Measurements from ENCODE around the gene TRIM22. TPM values are rescaled to one million over a fixed set of nuclear protein-coding genes. Genes with fewer than 3 reads are reported as not detected.

TRIM22 gene
- total RNA-seq, 1 donor from 2014 or later: 167 TPM

- no peak overlapping the region for H3K4me3 Mint-ChIP-seq (ENCODE audit: unreplicated experiment)
- no peak overlapping the region for H3K27ac ChIP-seq (ENCODE audit: low read depth, low read length)
- DNase-seq (ENCODE audit: low read depth) (no peak), FAIRE-seq (no peak)
- no peak overlapping the region for H3K27ac Mint-ChIP-seq (ENCODE audit: unreplicated experiment)
- H3K9me3 Mint-ChIP-seq (ENCODE audit: unreplicated experiment): no peaks in the 10 kb centered on the region
- no peak for TF ChIP-seq EZH2 (IDR thresholded peaks at IDR 0.05; ENCODE audit: insufficient read depth, low read length)
- no peak for TF ChIP-seq CTCF (IDR thresholded peaks at IDR 0.05; ENCODE audit: insufficient read depth, low read depth, low read length)
- H3K79me2 ChIP-seq (ENCODE audit: insufficient read depth, low read length): no peaks in the 10 kb centered on the region
- H3K4me1 Mint-ChIP-seq (ENCODE audit: low read depth, unreplicated experiment): peaks cover 18% of the 10 kb centered on the region
- H3K9ac ChIP-seq (ENCODE audit: low read length): no peak overlapping the region
- H3K4me1 ChIP-seq (ENCODE audit: insufficient read depth, low read length): no peaks in the 10 kb centered on the region
- no peak overlapping the region for H2AFZ ChIP-seq (ENCODE audit: low read depth, low read length)
- no peak overlapping the region for H3K4me3 ChIP-seq (ENCODE audit: insufficient read depth, low read depth, low read length)
- H3K36me3 Mint-ChIP-seq (ENCODE audit: low read depth, unreplicated experiment): no peaks in the 10 kb centered on the region
- no peaks in the 10 kb centered on the region for H3K27me3 ChIP-seq (ENCODE audit: insufficient read depth, low read length)
- no peaks in the 10 kb centered on the region for H4K20me1 ChIP-seq (ENCODE audit: insufficient read depth, low read length)
- H3K27me3 Mint-ChIP-seq (ENCODE audit: low read depth, unreplicated experiment): no peaks in the 10 kb centered on the region
- H3K9me3 ChIP-seq (ENCODE audit: insufficient read depth, low read depth, low read length): no peaks in the 10 kb centered on the region
- no peak overlapping the region for H3K4me2 ChIP-seq (ENCODE audit: low read length)
- H3K36me3 ChIP-seq (ENCODE audit: insufficient read depth, low read length): no peaks in the 10 kb centered on the region
Measured at GRCh38 chr11:5738431-5738830, 48.8 kb downstream of the TRIM22 start.

- H3K27me3 ChIP-seq (ENCODE audit: insufficient read depth, low read length): no peaks in the 10 kb centered on the region
- H3K4me3 ChIP-seq (ENCODE audit: insufficient read depth, low read depth, low read length): no peak overlapping the region
- no peaks in the 10 kb centered on the region for H3K36me3 Mint-ChIP-seq (ENCODE audit: low read depth, unreplicated experiment)
- FAIRE-seq (no peak), DNase-seq (ENCODE audit: low read depth) (no peak)
- H3K27ac ChIP-seq (ENCODE audit: low read depth, low read length): no peak overlapping the region
- H3K9me3 Mint-ChIP-seq (ENCODE audit: unreplicated experiment): no peaks in the 10 kb centered on the region
- H4K20me1 ChIP-seq (ENCODE audit: insufficient read depth, low read length): no peaks in the 10 kb centered on the region
- H3K9me3 ChIP-seq (ENCODE audit: insufficient read depth, low read depth, low read length): no peaks in the 10 kb centered on the region
- no peaks in the 10 kb centered on the region for H3K27me3 Mint-ChIP-seq (ENCODE audit: low read depth, unreplicated experiment)
- no peaks in the 10 kb centered on the region for H3K36me3 ChIP-seq (ENCODE audit: insufficient read depth, low read length)
- no peak overlapping the region for H3K27ac Mint-ChIP-seq (ENCODE audit: unreplicated experiment)
- no peaks in the 10 kb centered on the region for H3K79me2 ChIP-seq (ENCODE audit: insufficient read depth, low read length)
- H3K9ac ChIP-seq (ENCODE audit: low read length): no peak overlapping the region
- no peak overlapping the region for H3K4me3 Mint-ChIP-seq (ENCODE audit: unreplicated experiment)
- no peak overlapping the region for H2AFZ ChIP-seq (ENCODE audit: low read depth, low read length)
- no peak overlapping the region for H3K4me2 ChIP-seq (ENCODE audit: low read length)
- TF ChIP-seq CTCF (IDR thresholded peaks at IDR 0.05; ENCODE audit: insufficient read depth, low read depth, low read length) (no peak), EZH2 (IDR thresholded peaks at IDR 0.05; ENCODE audit: insufficient read depth, low read length) (no peak)
- H3K4me1 Mint-ChIP-seq (ENCODE audit: low read depth, unreplicated experiment): no peaks in the 10 kb centered on the region
- no peaks in the 10 kb centered on the region for H3K4me1 ChIP-seq (ENCODE audit: insufficient read depth, low read length)
Measured at GRCh38 chr11:5746614-5747013, 57.0 kb downstream of the TRIM22 start.

GRCh38 chr11:5749836-5750235 is 60.2 kb downstream of the TRIM22 start:
- Mint-ChIP-seq H3K27ac (ENCODE audit: unreplicated experiment) (no peak overlapping the region), H3K4me3 (ENCODE audit: unreplicated experiment) (no peak overlapping the region), H3K9me3 (ENCODE audit: unreplicated experiment) (no peaks in the 10 kb centered on the region), H3K27me3 (ENCODE audit: low read depth, unreplicated experiment) (no peaks in the 10 kb centered on the region), H3K4me1 (ENCODE audit: low read depth, unreplicated experiment) (no peaks in the 10 kb centered on the region), H3K36me3 (ENCODE audit: low read depth, unreplicated experiment) (no peaks in the 10 kb centered on the region)
- no peak overlapping the region for H3K4me2 ChIP-seq (ENCODE audit: low read length)
- no peaks in the 10 kb centered on the region for H3K27me3 ChIP-seq (ENCODE audit: insufficient read depth, low read length)
- no peak overlapping the region for H3K27ac ChIP-seq (ENCODE audit: low read depth, low read length)
- H3K4me3 ChIP-seq (ENCODE audit: insufficient read depth, low read depth, low read length): no peak overlapping the region
- no peaks in the 10 kb centered on the region for H4K20me1 ChIP-seq (ENCODE audit: insufficient read depth, low read length)
- no peaks in the 10 kb centered on the region for H3K79me2 ChIP-seq (ENCODE audit: insufficient read depth, low read length)
- no peak overlapping the region for H2AFZ ChIP-seq (ENCODE audit: low read depth, low read length)
- H3K9ac ChIP-seq (ENCODE audit: low read length): no peak overlapping the region
- DNase-seq (ENCODE audit: low read depth): no peak
- no peaks in the 10 kb centered on the region for H3K4me1 ChIP-seq (ENCODE audit: insufficient read depth, low read length)
- TF ChIP-seq EZH2 (IDR thresholded peaks at IDR 0.05; ENCODE audit: insufficient read depth, low read length) (no peak), CTCF (IDR thresholded peaks at IDR 0.05; ENCODE audit: insufficient read depth, low read depth, low read length) (no peak)
- FAIRE-seq: no peak
- H3K9me3 ChIP-seq (ENCODE audit: insufficient read depth, low read depth, low read length): no peaks in the 10 kb centered on the region
- no peaks in the 10 kb centered on the region for H3K36me3 ChIP-seq (ENCODE audit: insufficient read depth, low read length)
